ENCODE measurements around the gene GNPDA2. TPM values are rescaled to one million over a fixed set of nuclear protein-coding genes. Genes with fewer than 3 reads are reported as not detected.

The GNPDA2 gene
- total and polyA plus RNA-seq, 2 of the 4 experiments (the other 2 are of a cell fraction): 11.0 to 13.4 TPM

DNA sequence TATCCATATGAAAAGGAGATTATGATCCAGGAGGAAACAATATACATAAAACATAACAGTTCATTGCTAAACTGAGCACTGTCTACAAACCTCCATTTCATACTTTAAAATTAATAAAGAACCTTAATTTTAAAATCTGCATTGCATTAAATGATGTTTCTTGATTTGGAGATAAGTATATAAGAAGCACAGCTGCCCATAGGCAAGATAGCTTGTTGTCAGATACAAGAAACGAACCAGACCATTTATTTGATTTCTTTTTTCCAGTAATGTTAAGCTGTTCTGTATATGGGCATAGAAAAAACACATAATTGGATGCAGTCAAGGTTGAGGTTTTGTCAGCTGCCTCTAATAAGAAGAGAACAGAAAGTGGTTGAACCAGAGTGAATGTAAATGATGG is 41.7 kb downstream of the GNPDA2 start:
- Histone ChIP-seq H3K4me3 (ENCODE audit: insufficient read depth, low read depth, low read length) (no peak overlapping the region), H3K9ac (ENCODE audit: low read depth, low read length) (no peak overlapping the region), H3K56ac (ENCODE audit: extremely low read depth, insufficient read depth, low read length) (no peak overlapping the region), H3K4ac (ENCODE audit: low read depth, low read length) (no peak overlapping the region), H2AK9ac (replicated peaks; ENCODE audit: low read depth, low read length, poor library complexity) (no peak overlapping the region), H3K23ac (ENCODE audit: low read depth, low read length) (no peak overlapping the region), H3K27ac (ENCODE audit: insufficient read depth, low read length) (no peak overlapping the region), H4K5ac (ENCODE audit: low read depth, low read length) (no peak overlapping the region), H3K4me2 (ENCODE audit: low read depth, low read length) (no peak overlapping the region), H2BK120ac (ENCODE audit: low read depth, low read length) (no peak overlapping the region), H4K8ac (ENCODE audit: low read depth in 2 of 2, low read length in 2 of 2) (no peak overlapping the region), H3K14ac (replicated peaks; ENCODE audit: low read depth, low read length) (no peak overlapping the region), H3K4me1 (ENCODE audit: control insufficient read depth, insufficient read depth, low read length) (no peaks in the 10 kb centered on the region), H3K27me3 (ENCODE audit: control insufficient read depth, insufficient read depth, low read length) (no peaks in the 10 kb centered on the region), H2BK20ac (ENCODE audit: low read depth, low read length) (no peak overlapping the region), H4K91ac (ENCODE audit: insufficient read depth, low read depth, low read length) (no peak overlapping the region), H3K79me1 (ENCODE audit: low read depth in 1 of 2, low read length in 2 of 2) (peaks cover 3 to 4% of the 10 kb centered on the region in 2 experiments; a peak in 1 of 4 replicates), H3K18ac (ENCODE audit: low read depth, low read length) (no peak overlapping the region), H2BK15ac (ENCODE audit: low read depth, low read length) (no peak overlapping the region), H3K36me3 (ENCODE audit: control insufficient read depth, insufficient read depth, low read length) (peaks cover 9% of the 10 kb centered on the region), H2BK5ac (ENCODE audit: low read depth, low read length, poor library complexity, severe bottlenecking) (no peak overlapping the region), H2AK5ac (ENCODE audit: low read depth, low read length) (no peak overlapping the region), H4K20me1 (ENCODE audit: insufficient read depth, low read length) (no peaks in the 10 kb centered on the region), H3K9me3 (ENCODE audit: control insufficient read depth, insufficient read depth, low read length) (no peaks in the 10 kb centered on the region), H2AFZ (replicated peaks; ENCODE audit: low read length, poor library complexity) (no peak overlapping the region), H3K9me1 (ENCODE audit: insufficient read depth, low read length) (no peaks in the 10 kb centered on the region)
- in situ Hi-C loops (cut with MboI; ENCODE audit: low sequenced_read_pairs) (no loop called here), dilution Hi-C loops (cut with HindIII; ENCODE audit: low sequenced_read_pairs, unreplicated experiment) (no loop called here), intact Hi-C loops (cut with micrococcal nuclease) (no loop called here)
- BruUV-seq (replicated peaks): no TSS peak
- WGBS, 2 experiments (ENCODE audit: extremely low coverage in 2 of 2, insufficient read length in 1 of 2): no CpG with 5 or more reads among the region's 1 CpG
- POLR2A ChIA-PET (ENCODE audit: unreplicated experiment): no interaction called here
- no peak for DNase-seq
- CTCF ChIA-PET: no interaction called here
- no peak for ATAC-seq (ENCODE audit: low read depth)
- TF ChIP-seq BHLHE40 (IDR thresholded peaks at IDR 0.05; ENCODE audit: low read depth, low read length) (no peak), RCOR1 (IDR thresholded peaks at IDR 0.05; ENCODE audit: insufficient replicate concordance, low read length) (no peak)
